Tibial artery (tissue), 4 donors: Measurements from ENCODE around the gene PPP2R2C.

Experiments used
- DNase-seq, 2 donors: peaks; one replicate each; pipeline ENCODE4 v3.0.0-alpha.2; 2019
- H3K27ac ChIP-seq, 2 donors: fragments of 200-600 bp; sonication (generic) in 1 of 2; 1 replicate in 1 of 2; 2 replicates in 1 of 2; pipeline ENCODE4 v1.5.1; 2018 to 2019; ENCODE audit warnings: mild to moderate bottlenecking in 1 of 2
- H3K27me3 ChIP-seq, 2 donors: fragments of 200-600 bp; sonication (generic) in 1 of 2; one replicate each; pipeline versions ENCODE4 v1.5.1 to v1.6.0; 2016 to 2019
- H3K36me3 ChIP-seq, 3 donors: fragments of 200-600 bp; sonication (generic) in 2 of 3; one replicate each; pipeline ENCODE4 v1.5.1; 2016 to 2019; ENCODE audit warnings: mild to moderate bottlenecking in 2 of 3
- H3K4me1 ChIP-seq, 4 donors: fragments of 200-600 bp; sonication (generic) in 2 of 4; 1 replicate in 3 of 4; 2 replicates in 1 of 4; pipeline ENCODE4 v1.5.1; 2016 to 2019
- H3K4me3 ChIP-seq, 2 donors: fragments of 200-600 bp; sonication (generic) in 1 of 2; 1 replicate in 1 of 2; 2 replicates in 1 of 2; pipeline ENCODE4 v1.5.1; 2018 to 2019; ENCODE audit warnings: mild to moderate bottlenecking in 2 of 2
- H3K9me3 ChIP-seq, 3 donors: fragments of 200-600 bp; sonication (generic) in 1 of 3; one replicate each; pipeline ENCODE4 v1.5.1; 2016 to 2019
- CTCF ChIP-seq, 2 experiments: fragments of 200-600 bp in 1 of 2; fragments of 450-650 bp in 1 of 2; IDR thresholded peaks; one replicate each; pipeline ENCODE4 v1.5.1; 2017 to 2019; ENCODE audit warnings: antibody characterized with exemption in 2 of 2, mild to moderate bottlenecking in 1 of 2, moderate library complexity in 1 of 2
- intact Hi-C: fragments of 100-400 bp; cut with DNase I; formaldehyde crosslinking; loops from one replicate; pipeline ENCODE4 v1.15.0; 2023; ENCODE audit warnings: low total_unique reads

PPP2R2C gene

DNA sequence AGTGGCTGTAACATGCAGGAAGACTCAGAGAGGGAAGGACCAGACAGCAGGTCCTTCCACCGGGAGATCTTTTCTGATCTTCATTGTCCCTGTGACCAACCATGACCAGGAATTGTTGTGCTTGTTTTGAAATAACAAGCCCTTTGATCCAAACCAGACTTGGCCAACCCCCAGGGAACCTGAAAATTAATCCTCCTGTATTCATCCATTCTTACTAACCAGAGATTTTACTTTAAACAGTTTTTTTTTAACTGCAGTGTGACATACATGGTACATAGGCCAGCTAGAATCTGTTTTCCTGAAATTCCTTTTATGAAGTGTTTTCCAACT is 198.8 kb downstream of the PPP2R2C start:
- Histone ChIP-seq H3K9me3 (no peaks in the 10 kb centered on the region), H3K4me1 (peaks cover 0 to 91% (median 74%) of the 10 kb centered on the region in 4 donors), H3K27ac (peak overlapping the region; percentile 80 to 89), H3K36me3 (peaks cover 11 to 15% (median 12%) of the 10 kb centered on the region in 3 donors), H3K27me3 (no peaks in the 10 kb centered on the region), H3K4me3 (peak overlapping the region; percentile 9 to 27)
- no peak for TF ChIP-seq CTCF (IDR thresholded peaks at IDR 0.05)
- intact Hi-C loops, result no loop called here
- no peak for DNase-seq

DNA sequence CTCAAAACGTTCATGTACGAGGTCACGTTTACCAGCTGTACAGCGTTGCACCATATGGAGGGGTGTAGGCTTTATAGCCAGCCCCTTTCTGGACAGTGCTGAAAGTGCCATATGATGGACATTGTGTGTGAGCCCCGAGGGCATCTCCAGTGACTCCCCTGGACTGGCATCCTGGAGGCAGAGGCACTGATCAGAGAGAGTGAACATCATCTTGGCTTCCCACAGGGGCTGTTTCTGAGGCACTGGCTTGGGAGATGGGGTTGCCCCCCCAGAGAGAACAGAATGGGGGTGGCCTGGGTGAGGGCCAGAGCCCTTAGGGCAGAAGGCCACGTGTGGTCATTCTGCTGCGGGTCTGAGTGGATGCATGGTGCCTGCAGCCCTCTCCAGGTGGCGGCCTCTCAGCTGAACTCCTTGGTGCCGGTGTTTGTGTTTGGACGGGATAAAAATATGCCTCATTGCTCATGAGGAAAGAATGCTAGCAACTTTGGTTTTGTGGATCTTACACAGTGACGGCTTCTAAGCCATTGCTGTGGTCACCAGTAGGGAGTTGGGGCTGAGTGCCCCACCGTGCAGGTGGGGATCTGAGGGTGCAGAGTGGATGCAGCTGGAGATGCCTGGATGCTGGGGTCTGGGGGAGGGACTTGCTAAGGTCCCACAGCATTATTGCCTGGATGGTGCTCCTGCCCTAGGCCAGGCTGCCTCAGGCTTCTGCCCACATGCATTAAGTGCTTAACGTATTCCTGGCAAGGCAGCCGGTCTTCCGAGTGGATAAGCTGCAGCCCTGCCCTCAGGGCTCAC is 199.4 kb downstream of the PPP2R2C start:
- Histone ChIP-seq H3K27me3 (no peaks in the 10 kb centered on the region), H3K4me1 (peaks cover 0 to 85% (median 71%) of the 10 kb centered on the region in 4 donors), H3K4me3 (peak overlapping the region; percentile 10 to 27), H3K9me3 (no peaks in the 10 kb centered on the region), H3K36me3 (peaks cover 6 to 10% (median 8%) of the 10 kb centered on the region in 3 donors), H3K27ac (peak overlapping the region; percentile 80 to 89)
- TF ChIP-seq CTCF (IDR thresholded peaks at IDR 0.05), result no peak
- intact Hi-C loops, result no loop called here
- DNase-seq, result no peak

GRCh38 chr4:6271701-6272465 is 200.5 kb downstream of the PPP2R2C start:
- no peak for TF ChIP-seq CTCF (IDR thresholded peaks at IDR 0.05)
- Histone ChIP-seq H3K9me3 (no peaks in the 10 kb centered on the region), H3K36me3 (no peaks in the 10 kb centered on the region), H3K4me1 (peaks cover 0 to 73% (median 62%) of the 10 kb centered on the region in 4 donors), H3K27ac (peak overlapping the region; percentile 80 to 89), H3K4me3 (peak overlapping the region; percentile 83 to 84), H3K27me3 (no peaks in the 10 kb centered on the region)
- intact Hi-C loops, result no loop called here
- DNase-seq, result peak in 1 of 2 donors; percentile 84

GRCh38 chr4:6271206-6271605 is 201.2 kb downstream of the PPP2R2C start:
- H3K9me3 ChIP-seq, result no peaks in the 10 kb centered on the region
- DNase-seq, result no peak
- peaks cover 0 to 67% (median 55%) of the 10 kb centered on the region in 4 donors for H3K4me1 ChIP-seq
- H3K4me3 ChIP-seq, result peak overlapping the region; percentile 83 to 84
- intact Hi-C loops, result no loop called here
- TF ChIP-seq CTCF (IDR thresholded peaks at IDR 0.05), result no peak
- H3K27ac ChIP-seq, result peak overlapping the region; percentile 80 to 89
- H3K27me3 ChIP-seq, result no peaks in the 10 kb centered on the region
- no peaks in the 10 kb centered on the region for H3K36me3 ChIP-seq

- no peak for TF ChIP-seq CTCF (IDR thresholded peaks at IDR 0.05)
- intact Hi-C loops, result no loop called here
- H3K27ac ChIP-seq, result peak overlapping the region; percentile 80 to 89
Observed at GRCh38 chr4:6270636-6271121, 201.7 kb downstream of the PPP2R2C start.

More at GRCh38 chr4:6270636-6271121, 201.7 kb downstream of the PPP2R2C start:
- no peaks in the 10 kb centered on the region for H3K27me3 ChIP-seq
- H3K4me1 ChIP-seq, result peaks cover 0 to 61% (median 52%) of the 10 kb centered on the region in 4 donors
- no peaks in the 10 kb centered on the region for H3K36me3 ChIP-seq
- peak overlapping the region; percentile 83 to 84 for H3K4me3 ChIP-seq
- H3K9me3 ChIP-seq, result no peaks in the 10 kb centered on the region
- no peak for DNase-seq
